ENCODE data around the gene CRY2.
A peak's percentile ranks its signal among the peaks of the same experiment; 100 is the strongest.
"Not testable (repeated sequence)": the region's sequence is repeated elsewhere in the genome, so short reads cannot be mapped to it uniquely, and the experiment has no call there.

Gene CRY2

GRCh38 chr11:45839204-45839603 is 8.1 kb upstream of the CRY2 start:
- DNase-seq (ENCODE audit: low read depth): no peak
- H3K4me3 ChIP-seq (ENCODE audit: control insufficient read depth, low read depth, low read length): no peak overlapping the region
- TF ChIP-seq CTCF (IDR thresholded peaks at IDR 0.05; ENCODE audit: control insufficient read depth, insufficient read depth, low read depth, low read length, missing control alignments): no peak

GRCh38 chr11:45840251-45840650 is 7.0 kb upstream of the CRY2 start:
- H3K4me3 ChIP-seq (ENCODE audit: control insufficient read depth, low read depth, low read length); DNase-seq (ENCODE audit: low read depth): not testable (repeated sequence)

- peak; percentile 97 for TF ChIP-seq CTCF (IDR thresholded peaks at IDR 0.05; ENCODE audit: control insufficient read depth, insufficient read depth, low read depth, low read length, missing control alignments)
- DNase-seq (ENCODE audit: low read depth): peak; percentile 40
- no peak overlapping the region for H3K4me3 ChIP-seq (ENCODE audit: control insufficient read depth, low read depth, low read length)
Observed at GRCh38 chr11:45843158-45843924, 3.9 kb upstream of the CRY2 start.

GRCh38 chr11:45844822-45845578 is 2.3 kb upstream of the CRY2 start:
- no peak overlapping the region for H3K4me3 ChIP-seq (ENCODE audit: control insufficient read depth, low read depth, low read length)
- TF ChIP-seq CTCF (IDR thresholded peaks at IDR 0.05; ENCODE audit: control insufficient read depth, insufficient read depth, low read depth, low read length, missing control alignments): no peak
- no peak for DNase-seq (ENCODE audit: low read depth)

- no peak for TF ChIP-seq CTCF (IDR thresholded peaks at IDR 0.05; ENCODE audit: control insufficient read depth, insufficient read depth, low read depth, low read length, missing control alignments)
- DNase-seq (ENCODE audit: low read depth): no peak
- H3K4me3 ChIP-seq (ENCODE audit: control insufficient read depth, low read depth, low read length): no peak overlapping the region
Observed at GRCh38 chr11:45846174-45846675, 1.1 kb upstream of the CRY2 start.

GRCh38 chr11:45847911-45848316 is 639 bp downstream of the CRY2 start:
- peak; percentile 31 for TF ChIP-seq CTCF (IDR thresholded peaks at IDR 0.05; ENCODE audit: control insufficient read depth, insufficient read depth, low read depth, low read length, missing control alignments)
- peak; percentile 25 for DNase-seq (ENCODE audit: low read depth)
- H3K4me3 ChIP-seq (ENCODE audit: control insufficient read depth, low read depth, low read length): peak overlapping the region; percentile 99

- DNase-seq (ENCODE audit: low read depth): no peak
- peak overlapping the region; percentile 99 for H3K4me3 ChIP-seq (ENCODE audit: control insufficient read depth, low read depth, low read length)
- TF ChIP-seq CTCF (IDR thresholded peaks at IDR 0.05; ENCODE audit: control insufficient read depth, insufficient read depth, low read depth, low read length, missing control alignments): no peak
Observed at GRCh38 chr11:45848654-45849081, 1.4 kb downstream of the CRY2 start.
